ENCODE results near the gene CAMK1D. TPM values are rescaled to one million over a fixed set of nuclear protein-coding genes. Genes with fewer than 3 reads are reported as not detected.

Gene CAMK1D
- total and polyA plus RNA-seq, 2 of the 8 experiments (the other 6 are each of a cell fraction or from before 2014, with no cell fraction given) = 3.5 to 10.6 TPM

GRCh38 chr10:12455318-12455717, 106.0 kb downstream of the CAMK1D start (continued):
- TF ChIP-seq CBX5 (IDR thresholded peaks at IDR 0.05; ENCODE audit: low read depth, low read length) (no peak), RXRA (IDR thresholded peaks at IDR 0.05; ENCODE audit: insufficient read depth, low read depth, low read length) (no peak), GTF2F1 (IDR thresholded peaks at IDR 0.05; ENCODE audit: borderline replicate concordance, low read depth, low read length) (no peak), MAFK (IDR thresholded peaks at IDR 0.05; ENCODE audit: low read depth, low read length) (no peak), SP2 (IDR thresholded peaks at IDR 0.05; ENCODE audit: low read length) (no peak), GABPA (IDR thresholded peaks at IDR 0.05; ENCODE audit: borderline replicate concordance, insufficient read depth, low read length) (no peak)

Measured in H1 (cell line).